Stimulated activated CD8-positive, alpha-beta memory T cell treated with anti-CD3 and anti-CD28 coated beads, Interleukin-4, amount 100 ng/mL, for 48 hours (primary cell): ENCODE data around the gene ZNF284.
A peak's percentile ranks its signal among the peaks of the same experiment; 100 is the strongest.
"Not testable (repeated sequence)": the region's sequence is repeated elsewhere in the genome, so short reads cannot be mapped to it uniquely, and the experiment has no call there.

Source experiments
- DNase-seq: peaks from one replicate; pipeline ENCODE4 v3.0.0-alpha.2; 2020

Gene ZNF284

DNA sequence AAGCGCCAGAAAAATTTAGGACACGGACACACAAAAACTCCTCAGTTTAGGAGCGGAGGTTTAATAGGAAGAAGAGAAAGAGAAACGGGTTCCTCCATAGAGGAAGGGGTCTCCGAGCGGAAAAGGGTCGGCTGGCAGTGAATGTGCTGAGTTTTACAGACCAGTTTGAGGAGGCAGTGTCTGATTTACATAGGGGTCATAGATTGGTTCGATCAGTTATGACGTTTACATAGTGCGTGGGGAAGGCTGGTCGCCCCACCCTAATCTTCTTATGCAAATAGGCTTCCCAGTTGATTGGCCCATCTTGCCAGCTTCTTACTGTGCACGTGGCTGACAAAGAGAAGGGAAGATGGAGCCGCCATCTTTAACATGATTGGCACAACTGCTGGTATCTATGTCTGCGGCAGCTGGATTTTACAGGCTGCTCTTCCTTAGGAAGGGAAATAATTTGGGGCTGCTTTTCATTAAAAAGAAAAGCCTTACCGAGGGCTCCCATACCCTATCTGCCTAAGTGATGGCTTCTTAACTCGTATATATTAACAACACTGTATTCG is 40.0 kb downstream of the ZNF284 start:
- no peak for DNase-seq

DNA sequence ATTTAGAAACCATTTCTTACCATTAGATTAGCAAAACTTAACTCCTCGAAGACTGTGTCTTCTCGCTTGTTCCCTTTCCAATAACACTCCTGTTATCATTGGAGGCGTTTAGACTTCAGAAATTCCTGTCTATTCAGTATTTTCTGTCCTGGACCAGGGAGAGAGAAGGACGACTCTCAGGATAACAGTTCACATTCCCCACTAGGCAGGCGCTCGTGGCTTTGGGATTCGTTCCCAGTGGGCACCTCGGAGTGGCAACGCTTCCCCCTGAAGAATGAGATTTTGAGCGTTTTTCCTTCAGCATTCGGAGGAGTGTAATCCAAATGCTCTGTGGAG is 40.8 kb downstream of the ZNF284 start:
- no peak for DNase-seq

DNA sequence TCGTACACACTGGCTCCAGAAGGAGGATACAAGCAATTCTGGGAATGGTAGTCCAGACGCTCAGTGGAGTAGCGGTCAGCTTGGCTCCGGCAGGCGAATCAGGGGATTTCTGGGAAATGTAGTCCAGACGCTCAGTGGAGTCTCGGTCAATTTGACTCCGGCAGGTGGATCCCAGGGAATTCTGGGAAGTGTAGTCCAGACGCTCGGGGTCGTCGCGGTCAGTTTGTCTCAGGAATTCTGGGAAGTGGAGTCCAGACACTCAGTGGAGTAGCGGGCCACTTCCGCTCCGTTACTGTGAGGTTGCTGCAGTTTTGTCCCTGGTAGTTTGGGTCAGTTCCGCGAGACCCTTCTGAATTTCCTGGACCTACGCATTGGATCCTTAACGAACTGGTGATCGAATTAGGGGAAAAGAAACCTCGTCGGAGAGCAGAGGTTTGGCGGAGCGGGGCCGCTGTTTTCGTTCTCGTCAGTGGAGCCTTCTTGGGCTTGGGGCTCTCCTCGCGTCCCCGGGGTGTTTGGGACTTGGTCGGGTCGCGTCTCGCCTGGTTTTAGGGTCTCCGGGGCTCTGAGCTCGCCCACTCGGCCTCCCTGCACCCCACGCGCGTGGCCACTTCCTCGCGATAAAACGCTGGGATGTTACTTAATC is 41.3 kb downstream of the ZNF284 start, which contains the start of gene ZNF225:
ZNF225 (plus strand) TSS at position 262 of the 646 bp plus-strand sequence. CDS start 2,429 bp downstream, outside the sequence.
- DNase-seq, result peak; percentile 87

DNA sequence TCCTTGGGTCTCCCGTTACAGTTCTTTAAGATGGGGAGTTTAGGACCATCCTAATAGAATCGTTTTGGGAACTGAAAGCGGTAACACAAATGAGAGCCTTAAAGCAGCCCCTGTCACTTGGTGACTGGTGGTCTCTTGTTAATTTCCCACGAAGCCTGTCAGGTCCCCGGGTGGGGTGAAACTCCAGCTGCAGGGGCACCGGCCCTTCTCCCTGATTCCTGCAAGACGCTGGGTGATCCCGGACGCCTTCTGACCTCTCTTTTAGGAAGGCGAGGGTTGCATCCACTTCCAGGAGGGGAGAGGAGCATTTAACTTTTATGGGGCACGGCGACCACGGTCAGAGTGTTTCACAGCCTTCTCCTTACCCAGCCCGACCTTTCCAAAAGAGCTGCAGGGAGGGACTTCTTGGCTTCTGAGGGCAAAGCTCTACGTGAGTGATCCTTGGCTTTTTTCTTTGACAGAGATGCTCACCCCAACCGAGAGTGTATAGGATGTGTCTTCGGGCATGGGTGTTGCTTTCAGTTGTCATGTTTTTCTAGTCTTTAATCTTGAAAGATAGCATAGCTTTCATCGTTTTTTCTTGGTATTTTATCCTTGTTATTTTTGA is 41.9 kb downstream of the ZNF284 start:
- DNase-seq, result no peak

DNA sequence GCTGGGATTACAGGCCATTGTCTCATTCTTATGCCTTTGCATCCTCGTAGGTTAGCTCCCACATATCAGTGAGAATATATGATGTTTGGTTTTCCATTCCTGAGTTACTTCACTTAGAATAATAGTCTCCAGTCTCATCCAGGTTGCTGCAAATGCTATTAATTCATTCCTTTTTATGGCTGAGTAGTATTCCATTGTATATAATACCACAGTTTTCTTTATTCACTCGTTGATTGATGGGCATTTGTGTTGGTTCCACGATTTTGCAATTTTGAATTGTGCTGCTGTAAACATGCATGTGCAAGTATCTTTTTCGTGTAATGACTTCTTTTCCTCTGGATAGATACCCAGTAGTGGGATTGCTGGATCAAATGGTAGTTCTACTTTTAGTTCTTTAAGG is 49.2 kb downstream of the ZNF284 start:
- not testable (repeated sequence) for DNase-seq

DNA sequence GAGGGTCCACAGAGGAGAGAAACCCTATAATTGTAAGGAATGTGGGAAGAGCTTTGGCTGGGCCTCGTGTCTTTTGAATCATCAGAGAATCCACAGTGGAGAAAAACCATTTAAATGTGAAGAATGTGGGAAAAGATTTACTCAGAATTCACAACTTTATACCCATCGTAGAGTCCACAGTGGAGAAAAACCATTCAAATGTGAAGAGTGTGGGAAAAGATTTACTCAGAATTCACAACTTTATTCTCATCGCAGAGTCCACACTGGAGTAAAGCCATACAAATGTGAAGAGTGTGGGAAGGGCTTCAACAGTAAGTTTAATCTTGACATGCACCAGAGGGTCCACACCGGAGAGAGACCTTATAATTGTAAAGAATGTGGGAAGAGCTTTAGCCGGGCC is 60.0 kb downstream of the ZNF284 start:
- DNase-seq, result no peak
